HepG2 (cell line): ENCODE measurements around the gene RHBDD2. TPM values are rescaled to one million over a fixed set of nuclear protein-coding genes. Genes with fewer than 3 reads are reported as not detected.

Experiments used
- ATAC-seq: fragments of 200-7000 bp; cut with Tn5 transposase; 3 replicates; pipeline ENCODE4 v1.9.1; 2020; ENCODE audit warnings: mild to moderate bottlenecking, moderate library complexity
- BruUV-seq: library from RNA; stranded (reverse); fragments of 400-500 nt; replicated peaks from 2 replicates; lab custom pipeline; 2021; lab: Mats Ljungman, UMichigan
- CTCF ChIA-PET: fragments of 300-600 bp; formaldehyde crosslinking; extraction: SDS; loops from one replicate; lab custom pipeline; 2021; ENCODE audit warnings: low total read pairs, inconsistent platforms, low intra/inter-chr PET ratio; lab: Yijun Ruan, JAX
- POLR2A ChIA-PET: fragments of 350-600 bp; sonication (Branson Sonifier 250); formaldehyde crosslinking; loops from one replicate; lab custom pipeline; 2020; ENCODE audit warnings: antibody characterized with exemption, inconsistent platforms; lab: Yijun Ruan, JAX
- DNase-seq: peaks from one replicate; pipeline ENCODE4 v3.0.0-alpha.2; 2015; ENCODE audit warnings: low spot score
- FAIRE-seq: peaks from 3 replicates; lab custom pipeline; 2011; peaks lifted over from hg19 to GRCh38; lab: Jason Lieb, UNC
- H2AFZ ChIP-seq: one replicate; pipeline ENCODE4 v1.6.1; 2011; ENCODE audit warnings: low read length, inconsistent platforms
- H3K27ac ChIP-seq: fragments of 300-600 bp; 3 replicates; pipeline ENCODE4 v1.8.0; 2011; ENCODE audit warnings: mixed run types, mild to moderate bottlenecking, mixed read lengths, low read length, inconsistent platforms; ENCODE audit not compliant: insufficient read depth; ENCODE audit errors: extremely low read length
- H3K27me3 ChIP-seq, 2 experiments: fragments of 200-600 bp in 1 of 2; 2 replicates in 1 of 2; 3 replicates in 1 of 2; pipeline versions ENCODE4 v1.6.0 to v1.8.0; 2011; ENCODE audit warnings: low read length in 2 of 2, mild to moderate bottlenecking in 2 of 2, moderate library complexity in 2 of 2, inconsistent platforms in 1 of 2; ENCODE audit not compliant: insufficient read depth in 2 of 2, control insufficient read depth in 1 of 2
- H3K36me3 ChIP-seq, 2 experiments: fragments of 200-600 bp in 1 of 2; replicated peaks in 1 of 2; 2 replicates in 1 of 2; 3 replicates in 1 of 2; pipeline versions ENCODE4 v1.5.1 to v1.8.0; 2011; ENCODE audit warnings: low read length in 2 of 2, inconsistent platforms in 1 of 2; ENCODE audit not compliant: insufficient read depth in 2 of 2, control insufficient read depth in 1 of 2
- H3K4me1 ChIP-seq: 2 replicates; pipeline ENCODE4 v1.5.1; 2012; ENCODE audit warnings: low read length, inconsistent platforms; ENCODE audit not compliant: insufficient read depth
- H3K4me2 ChIP-seq: 2 replicates; pipeline ENCODE4 v1.6.0; 2011; ENCODE audit warnings: low read depth, low read length, inconsistent platforms
- H3K4me3 ChIP-seq, 3 experiments: fragments of 200-600 bp in 1 of 3; sonication (generic), shearing (Covaris generic) in 1 of 3; replicated peaks in 1 of 3; 2 replicates each; pipeline ENCODE4 v1.5.1; 2011 to 2016; ENCODE audit warnings: low read length in 3 of 3, inconsistent platforms in 2 of 3, low read depth in 2 of 3, mild to moderate bottlenecking in 2 of 3, control low read depth in 1 of 3, mixed read lengths in 1 of 3; ENCODE audit not compliant: insufficient read depth in 1 of 3
- H3K79me2 ChIP-seq: one replicate; pipeline ENCODE4 v1.6.1; 2011; ENCODE audit warnings: low read length, inconsistent platforms; ENCODE audit not compliant: insufficient read depth
- H3K9ac ChIP-seq: 2 replicates; pipeline ENCODE4 v1.6.0; 2011; ENCODE audit warnings: mild to moderate bottlenecking, low read depth, low read length, inconsistent platforms; ENCODE audit not compliant: insufficient read depth
- H3K9me3 ChIP-seq: 2 replicates; pipeline ENCODE4 v1.5.1; 2012; ENCODE audit warnings: mild to moderate bottlenecking, low read length
- H4K20me1 ChIP-seq: 2 replicates; pipeline ENCODE4 v1.6.0; 2011; ENCODE audit warnings: inconsistent platforms, mild to moderate bottlenecking, low read length, moderate library complexity; ENCODE audit not compliant: insufficient read depth
- ADNP ChIP-seq: sonication (generic); formaldehyde crosslinking; IDR thresholded peaks from 2 replicates; pipeline ENCODE4 v1.4.0; 2020; ENCODE audit warnings: missing genetic modification reagents
- ARID2 ChIP-seq: sonication (generic); formaldehyde crosslinking; IDR thresholded peaks from 2 replicates; pipeline ENCODE4 v1.8.1; 2022; ENCODE audit warnings: mild to moderate bottlenecking, missing genetic modification reagents, borderline replicate concordance
- CENPBD1 ChIP-seq: sonication (generic); formaldehyde crosslinking; IDR thresholded peaks from 2 replicates; pipeline ENCODE4 v1.8.0; 2022; ENCODE audit warnings: missing genetic modification reagents, low read depth, mild to moderate bottlenecking, borderline replicate concordance
- ZNF124 ChIP-seq: sonication (generic); formaldehyde crosslinking; IDR thresholded peaks from 2 replicates; pipeline ENCODE4 v1.4.0; 2020; ENCODE audit warnings: missing genetic modification reagents
- ZNF264 ChIP-seq: sonication (generic); formaldehyde crosslinking; IDR thresholded peaks from 2 replicates; pipeline ENCODE4 v1.4.0; 2020; ENCODE audit warnings: missing genetic modification reagents
- ZNF331 ChIP-seq: sonication (generic); formaldehyde crosslinking; IDR thresholded peaks from 2 replicates; pipeline ENCODE4 v1.4.0; 2020; ENCODE audit warnings: missing genetic modification reagents
- WGBS: methylation state at CpG from one replicate; pipeline ENCODE4 v1.1.6; 2017; ENCODE audit warnings: low lambda C conversion rate; 5-methylcytosine and 5-hydroxymethylcytosine counted together
- in situ Hi-C: cut with HindIII; loops from 2 replicates; pipeline ENCODE4 v1.10.0; 2017; ENCODE audit warnings: low pct_unique_long_range_greater_than_20kb; ENCODE audit not compliant: extremely low pct_ligation_motif_present
- intact Hi-C: fragments of 100-400 bp; cut with micrococcal nuclease; formaldehyde crosslinking; loops from one replicate; pipeline ENCODE4 v1.10.0; 2022; ENCODE audit not compliant: unreplicated experiment
- polyA plus RNA-seq, 8 experiments: library from polyadenylated mRNA; depleted of rRNA in 3 of 8; stranded (reverse) in 7 of 8; unstranded in 1 of 8; fragments of >200 nt; fragmentation: Illumina TruSeq in 4 of 8; extraction: Trizol in 4 of 8; gene quantifications; 2 replicates each; pipeline versions ENCODE4 v1.2.1 to v1.2.3, GENCODE V29; 2011 to 2016; ENCODE audit warnings: low read depth in 4 of 8, missing spikeins in 1 of 8, mixed read lengths in 1 of 8; ENCODE audit not compliant: insufficient read depth in 1 of 8
- total RNA-seq, 5 experiments: library from RNA; depleted of rRNA; stranded (reverse); fragments of >200 nt; fragmentation: Illumina TruSeq; extraction: Trizol; gene quantifications; 2 replicates each; pipeline ENCODE4 v1.2.3, GENCODE V29; 2016; ENCODE audit warnings: low read depth in 1 of 5
- TF ChIP-seq, protein P1 (sequence below): sonication (generic); formaldehyde crosslinking; IDR thresholded peaks from 2 replicates; pipeline ENCODE4 v1.5.0; 2020; ENCODE audit warnings: mild to moderate bottlenecking, missing genetic modification reagents
- TF ChIP-seq, protein P2 (sequence below): sonication (generic); formaldehyde crosslinking; IDR thresholded peaks from 2 replicates; pipeline ENCODE4 v1.4.0; 2020; ENCODE audit warnings: mild to moderate bottlenecking, missing genetic modification reagents

RHBDD2 gene
- total and polyA plus RNA-seq, 2 of the 13 experiments (the other 11 are each of a cell fraction or from before 2014, with no cell fraction given): 23.1 to 26.4 TPM

GRCh38 chr7:75907668-75908039 lies 28.8 kb downstream of the RHBDD2 start (continued):
- 0 out of 2 replicates have a peak, but pooled peaks have one; percentile 57 for TF ChIP-seq CENPBD1 (CRISPR knock-in tag)
- TF ChIP-seq ZNF264 (CRISPR knock-in tag): 0 out of 2 replicates have a peak, but pooled peaks have one; percentile 1
- 0 out of 2 replicates have a peak, but pooled peaks have one; percentile 5 for TF ChIP-seq ZNF331
- peak; percentile 61; the same call in 1 of the 2 replicates for TF ChIP-seq ADNP (CRISPR knock-in tag)
- TF ChIP-seq, protein P1, sequence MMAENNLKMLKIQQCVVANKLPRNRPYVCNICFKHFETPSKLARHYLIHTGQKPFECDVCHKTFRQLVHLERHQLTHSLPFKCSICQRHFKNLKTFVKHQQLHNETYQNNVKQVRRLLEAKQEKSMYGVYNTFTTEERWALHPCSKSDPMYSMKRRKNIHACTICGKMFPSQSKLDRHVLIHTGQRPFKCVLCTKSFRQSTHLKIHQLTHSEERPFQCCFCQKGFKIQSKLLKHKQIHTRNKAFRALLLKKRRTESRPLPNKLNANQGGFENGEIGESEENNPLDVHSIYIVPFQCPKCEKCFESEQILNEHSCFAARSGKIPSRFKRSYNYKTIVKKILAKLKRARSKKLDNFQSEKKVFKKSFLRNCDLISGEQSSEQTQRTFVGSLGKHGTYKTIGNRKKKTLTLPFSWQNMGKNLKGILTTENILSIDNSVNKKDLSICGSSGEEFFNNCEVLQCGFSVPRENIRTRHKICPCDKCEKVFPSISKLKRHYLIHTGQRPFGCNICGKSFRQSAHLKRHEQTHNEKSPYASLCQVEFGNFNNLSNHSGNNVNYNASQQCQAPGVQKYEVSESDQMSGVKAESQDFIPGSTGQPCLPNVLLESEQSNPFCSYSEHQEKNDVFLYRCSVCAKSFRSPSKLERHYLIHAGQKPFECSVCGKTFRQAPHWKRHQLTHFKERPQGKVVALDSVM (CRISPR knock-in tag): peak; percentile 98

- Histone ChIP-seq H3K9ac (no peak overlapping the region), H3K4me1 (peaks cover 84% of the 10 kb centered on the region), H3K79me2 (peaks cover 8% of the 10 kb centered on the region), H3K4me2 (no peak overlapping the region), H4K20me1 (no peaks in the 10 kb centered on the region), H3K9me3 (no peaks in the 10 kb centered on the region), H3K27ac (no peak overlapping the region)
- BruUV-seq: no TSS peak
- 84% methylated on average over 5 of the region's 5 CpGs for WGBS
- CTCF ChIA-PET: no interaction called here
- TF ChIP-seq ZNF124 (CRISPR knock-in tag) (no peak), ARID2 (CRISPR knock-in tag) (no peak)
- TF ChIP-seq, protein P2, sequence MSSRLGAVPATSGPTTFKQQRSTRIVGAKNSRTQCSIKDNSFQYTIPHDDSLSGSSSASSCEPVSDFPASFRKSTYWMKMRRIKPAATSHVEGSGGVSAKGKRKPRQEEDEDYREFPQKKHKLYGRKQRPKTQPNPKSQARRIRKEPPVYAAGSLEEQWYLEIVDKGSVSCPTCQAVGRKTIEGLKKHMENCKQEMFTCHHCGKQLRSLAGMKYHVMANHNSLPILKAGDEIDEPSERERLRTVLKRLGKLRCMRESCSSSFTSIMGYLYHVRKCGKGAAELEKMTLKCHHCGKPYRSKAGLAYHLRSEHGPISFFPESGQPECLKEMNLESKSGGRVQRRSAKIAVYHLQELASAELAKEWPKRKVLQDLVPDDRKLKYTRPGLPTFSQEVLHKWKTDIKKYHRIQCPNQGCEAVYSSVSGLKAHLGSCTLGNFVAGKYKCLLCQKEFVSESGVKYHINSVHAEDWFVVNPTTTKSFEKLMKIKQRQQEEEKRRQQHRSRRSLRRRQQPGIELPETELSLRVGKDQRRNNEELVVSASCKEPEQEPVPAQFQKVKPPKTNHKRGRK (CRISPR knock-in tag): peak; percentile 89; the same call in 1 of the 2 replicates
- TF ChIP-seq, all 625 proteins: peak for 1
- no peaks in the 10 kb centered on the region for H3K36me3 ChIP-seq
- no peak for FAIRE-seq
- intact Hi-C loops (no loop called here), in situ Hi-C loops (no loop called here)
- H3K27me3 ChIP-seq: no peaks in the 10 kb centered on the region
- no peak for ATAC-seq
- POLR2A ChIA-PET: interaction anchor here (1.7 kb wide), 1 partner anchor 11 kb away, joined by 9 read pairs; no protein-coding TSS in a partner anchor
- H3K4me3 ChIP-seq: no peak overlapping the region
- DNase-seq: no peak
- H2AFZ ChIP-seq: no peak overlapping the region
Observed at GRCh38 chr7:75909521-75910132, 30.8 kb downstream of the RHBDD2 start.
